ENCODE data around the gene TXNRD1.
"Not testable (repeated sequence)": the region's sequence is repeated elsewhere in the genome, so short reads cannot be mapped to it uniquely, and the experiment has no call there.

The TXNRD1 gene

DNA sequence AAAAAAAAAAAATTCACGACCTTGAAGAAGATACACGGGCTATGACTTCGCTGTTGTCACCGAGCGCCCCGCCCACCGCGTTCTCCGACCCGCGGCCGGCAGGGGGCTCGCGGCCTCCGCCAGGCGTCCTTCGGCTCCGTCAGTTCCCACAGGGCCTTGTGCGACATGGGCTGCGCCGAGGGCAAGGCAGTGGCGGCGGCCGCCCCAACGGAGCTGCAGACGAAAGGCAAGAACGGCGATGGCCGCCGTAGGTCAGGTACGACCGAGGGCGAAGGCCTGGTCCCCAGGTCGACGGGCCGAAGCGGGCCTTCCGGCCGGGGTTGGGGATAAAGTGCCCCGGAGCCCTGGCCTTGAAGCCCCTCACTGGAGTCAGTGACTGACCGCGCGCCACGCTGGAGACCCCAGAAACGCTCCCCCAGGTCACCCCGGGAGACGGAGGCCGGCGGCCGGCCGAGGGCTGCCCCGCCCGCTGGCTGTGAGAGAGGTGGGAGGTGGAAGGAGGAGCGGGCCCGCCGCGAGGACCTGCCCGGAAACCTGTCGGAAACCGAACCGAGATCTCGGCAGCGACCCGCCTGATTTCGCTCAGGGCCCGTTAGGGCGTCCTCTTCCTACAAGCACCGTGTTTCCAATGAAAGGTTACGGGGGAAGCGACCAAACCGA lies at the start of gene TXNRD1:
TSS of gene TXNRD1 (plus strand) at position 142 of the 660 bp plus-strand sequence. CDS start at position 166, 24 bp downstream.
- peak; percentile 79 to 82 for DNase-seq

DNA sequence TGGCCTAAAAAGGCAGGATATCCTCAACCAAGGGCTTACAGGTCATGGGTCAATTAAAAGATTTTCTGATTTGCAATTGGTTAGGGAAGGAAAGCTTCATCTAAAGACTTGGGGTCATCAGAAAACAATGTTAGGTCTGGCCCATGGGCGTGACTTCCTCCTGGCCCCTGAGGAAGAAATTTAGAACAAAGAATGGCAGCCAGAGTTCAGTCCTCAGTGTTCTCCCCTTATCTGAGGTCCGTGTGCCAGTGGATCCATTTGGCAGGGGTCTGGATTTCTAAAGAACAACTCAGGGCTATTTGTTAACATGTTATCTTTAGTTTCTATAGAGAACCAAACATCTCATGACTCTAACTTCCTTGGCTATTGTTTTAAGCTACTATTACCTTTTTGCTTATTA lies 49.8 kb upstream of the TXNRD1 start:
- DNase-seq: no peak

DNA sequence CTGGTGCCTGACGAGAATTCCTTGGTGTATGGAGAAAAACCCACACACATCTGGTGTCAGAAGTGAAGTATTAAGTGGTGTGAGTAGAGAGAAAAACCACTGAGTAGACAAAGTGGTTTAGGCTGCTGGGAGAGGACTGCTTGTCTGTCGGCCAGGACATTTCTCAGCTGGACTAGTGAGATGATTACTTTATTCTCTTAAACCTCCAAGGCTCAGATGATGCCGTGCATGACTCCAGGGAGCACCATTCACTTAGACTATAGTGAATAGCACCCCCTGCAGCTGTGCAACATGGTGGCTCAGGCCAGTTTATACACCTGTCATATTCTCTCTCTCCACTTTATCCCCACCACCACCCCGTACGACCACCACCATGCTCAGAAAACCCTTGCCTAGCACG lies 49.1 kb upstream of the TXNRD1 start:
- DNase-seq: no peak

DNA sequence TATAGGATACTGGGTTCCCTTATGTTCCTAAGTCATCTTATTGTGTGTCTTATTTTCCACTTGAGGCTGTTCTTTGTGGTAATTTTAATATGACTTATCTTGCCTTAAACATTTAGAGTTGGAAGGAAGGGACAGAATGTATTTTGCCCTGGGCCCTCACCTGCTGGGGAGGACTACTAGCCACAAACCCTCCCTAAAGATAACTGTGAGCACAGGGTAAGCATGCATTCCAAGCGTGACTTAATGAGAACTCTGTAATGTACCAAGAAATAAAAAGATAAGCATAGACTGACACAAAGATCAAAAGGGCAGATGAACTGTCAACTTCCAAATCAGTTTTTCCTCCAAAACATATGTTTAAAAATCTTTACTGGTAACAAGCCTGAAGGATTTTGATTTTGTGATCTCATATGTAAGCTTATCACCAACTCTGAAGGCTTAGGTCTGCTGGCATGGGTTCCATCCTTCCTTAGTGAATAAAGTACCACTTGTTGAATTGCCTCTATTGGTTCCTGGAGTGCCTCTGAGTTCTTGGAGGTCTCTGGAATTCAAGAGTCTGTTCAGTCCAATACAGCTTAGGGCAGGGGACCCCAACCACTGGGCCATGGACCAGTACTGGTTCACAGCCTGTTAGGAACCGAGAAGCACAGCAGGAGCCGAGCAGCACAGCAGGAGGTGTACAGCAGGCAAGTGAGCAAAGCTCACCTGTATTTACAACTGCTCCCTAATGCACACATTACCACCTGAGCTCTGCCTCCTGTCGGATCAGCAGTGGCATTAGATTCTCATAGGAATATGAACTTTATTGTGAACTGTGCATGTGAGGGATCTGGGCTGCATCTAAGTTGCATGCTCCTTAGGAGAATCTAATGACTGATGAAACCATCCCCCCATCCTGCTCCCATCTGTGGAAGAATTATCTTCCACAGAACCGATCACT lies 47.8 kb upstream of the TXNRD1 start:
- no peak for DNase-seq

DNA sequence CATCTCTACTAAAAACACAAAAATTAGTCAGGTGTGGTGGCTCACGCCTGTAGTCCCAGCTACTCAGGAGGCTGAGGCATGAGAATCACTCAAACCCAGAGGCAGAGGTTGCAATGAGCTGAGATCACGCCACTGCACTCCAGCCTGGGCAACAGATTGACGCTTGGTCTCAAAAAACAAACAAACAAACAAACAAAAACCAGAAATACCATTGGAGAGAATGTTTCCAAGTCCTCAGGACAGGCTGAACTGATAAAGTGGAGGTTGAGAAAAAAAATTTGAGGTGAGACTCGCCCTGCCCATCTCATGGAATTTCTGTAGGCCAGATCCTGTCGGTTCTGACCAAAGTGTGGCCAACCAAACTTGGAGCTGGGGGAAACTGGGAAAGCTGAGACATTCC lies 47.0 kb upstream of the TXNRD1 start:
- DNase-seq: no peak

DNA sequence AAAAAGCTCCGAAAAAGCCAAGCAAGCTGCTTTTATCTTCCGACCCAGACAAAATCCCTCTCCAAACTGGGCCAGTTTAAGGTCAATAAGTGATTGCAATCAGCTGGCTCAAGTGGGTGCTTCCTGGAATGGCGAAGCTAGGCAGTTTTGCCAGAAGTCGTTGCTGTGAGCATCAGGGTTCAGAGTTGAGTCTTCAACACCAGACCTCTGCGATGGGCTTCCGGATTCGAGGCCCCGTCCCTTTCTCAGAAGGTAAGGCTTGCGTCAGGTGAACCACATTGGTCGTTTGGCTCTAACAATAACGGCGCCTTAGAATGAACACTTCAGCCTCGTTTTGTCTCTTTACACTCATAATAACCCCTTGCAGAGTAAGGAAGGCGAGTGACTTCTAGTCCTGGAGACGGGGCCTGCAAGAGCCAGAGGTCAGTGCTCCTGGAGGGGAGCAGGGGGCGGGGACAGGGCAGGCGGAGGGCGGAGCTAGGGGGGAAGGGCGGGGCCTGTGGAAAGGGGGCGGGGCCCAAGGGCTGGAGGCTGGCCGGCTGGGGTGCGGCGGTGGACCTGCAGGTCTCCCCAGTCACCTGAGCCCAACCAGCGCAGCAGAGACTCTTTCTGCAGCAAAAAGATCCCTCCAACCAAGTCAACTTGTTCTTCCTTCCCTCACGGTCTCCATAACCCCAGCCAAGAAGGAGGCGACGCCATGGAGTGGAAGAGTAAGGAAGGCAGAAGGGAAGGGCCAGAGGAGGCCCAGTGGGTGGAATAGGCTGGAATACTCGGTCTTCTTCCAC lies 43.6 kb upstream of the TXNRD1 start:
- DNase-seq: no peak

DNA sequence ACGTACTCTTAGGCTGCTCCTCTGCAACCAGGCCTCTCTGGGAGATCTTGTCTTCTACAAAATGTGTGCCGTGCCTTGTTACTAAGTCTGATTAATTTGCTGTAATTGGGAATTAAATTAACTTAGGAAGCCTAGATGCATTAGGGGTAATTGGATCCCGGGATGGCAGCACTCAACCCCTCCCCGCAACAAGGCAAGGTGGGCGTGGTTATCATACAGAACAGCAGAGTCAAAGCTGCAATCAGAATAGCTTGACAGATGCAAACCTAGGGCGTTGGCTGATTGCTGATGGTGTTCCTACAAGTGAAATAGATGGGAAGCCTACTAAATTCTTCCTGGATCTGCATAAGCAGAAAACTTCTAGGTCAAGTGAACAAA lies 43.0 kb upstream of the TXNRD1 start:
- no peak for DNase-seq

DNA sequence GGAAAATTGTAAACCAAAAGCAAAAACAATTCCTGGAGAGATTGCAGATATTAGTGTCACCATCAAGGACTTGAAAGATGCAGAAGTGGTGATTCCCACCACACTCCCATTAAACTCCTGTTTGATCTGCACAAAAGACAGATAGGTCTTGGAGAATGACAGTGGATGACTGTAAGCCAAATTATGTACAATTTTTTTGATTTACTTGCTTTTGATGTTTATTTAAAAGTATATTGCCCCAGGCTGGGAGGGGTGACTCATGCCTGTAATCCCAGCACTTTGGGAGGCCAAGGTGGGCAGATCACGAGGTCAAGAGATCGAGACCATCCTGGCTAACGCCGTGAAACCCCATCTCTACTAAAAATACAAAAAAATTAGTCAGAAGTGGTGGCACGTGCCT lies 41.8 kb upstream of the TXNRD1 start:
- DNase-seq: not testable (repeated sequence)

DNA sequence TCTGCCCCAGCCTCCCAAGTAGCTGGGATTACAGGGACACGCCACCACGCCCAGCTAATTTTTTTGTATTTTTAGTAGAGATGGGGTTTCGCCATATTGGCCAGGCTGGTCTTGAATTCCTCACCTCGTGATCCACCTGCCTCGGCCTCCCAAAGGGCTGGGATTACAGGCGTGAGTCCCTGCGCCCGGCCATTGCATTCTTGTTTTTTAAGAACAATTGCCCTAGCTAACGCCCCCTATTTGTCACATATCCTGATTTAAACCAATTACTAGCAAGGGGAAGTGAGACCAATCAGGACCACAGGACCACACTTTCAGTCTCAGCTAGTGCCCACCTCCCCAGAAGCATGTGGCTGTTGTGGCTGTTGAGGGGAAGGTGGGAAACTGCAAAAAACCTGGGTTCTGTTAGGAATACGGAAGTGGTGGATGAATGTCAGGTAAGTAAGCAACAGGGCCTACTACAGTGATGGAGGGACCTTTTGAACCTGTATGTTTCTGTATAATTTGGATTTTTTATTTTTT lies 39.8 kb upstream of the TXNRD1 start:
- DNase-seq: no peak

DNA sequence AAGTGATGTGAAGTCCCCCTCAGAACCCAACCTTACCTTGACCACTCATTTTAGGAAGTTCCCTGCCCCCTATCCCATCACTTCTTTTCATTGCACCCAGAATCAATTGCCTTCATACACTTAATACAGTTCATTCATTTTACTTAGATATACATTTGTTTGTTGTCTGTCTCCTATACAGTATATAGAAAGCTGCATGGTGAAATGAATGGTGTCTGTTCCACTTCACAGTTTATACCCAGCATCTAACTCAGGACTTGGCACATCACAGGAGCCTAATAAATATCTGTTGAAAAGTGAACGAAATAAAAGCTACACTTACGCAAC lies 38.3 kb upstream of the TXNRD1 start:
- DNase-seq: no peak

DNA sequence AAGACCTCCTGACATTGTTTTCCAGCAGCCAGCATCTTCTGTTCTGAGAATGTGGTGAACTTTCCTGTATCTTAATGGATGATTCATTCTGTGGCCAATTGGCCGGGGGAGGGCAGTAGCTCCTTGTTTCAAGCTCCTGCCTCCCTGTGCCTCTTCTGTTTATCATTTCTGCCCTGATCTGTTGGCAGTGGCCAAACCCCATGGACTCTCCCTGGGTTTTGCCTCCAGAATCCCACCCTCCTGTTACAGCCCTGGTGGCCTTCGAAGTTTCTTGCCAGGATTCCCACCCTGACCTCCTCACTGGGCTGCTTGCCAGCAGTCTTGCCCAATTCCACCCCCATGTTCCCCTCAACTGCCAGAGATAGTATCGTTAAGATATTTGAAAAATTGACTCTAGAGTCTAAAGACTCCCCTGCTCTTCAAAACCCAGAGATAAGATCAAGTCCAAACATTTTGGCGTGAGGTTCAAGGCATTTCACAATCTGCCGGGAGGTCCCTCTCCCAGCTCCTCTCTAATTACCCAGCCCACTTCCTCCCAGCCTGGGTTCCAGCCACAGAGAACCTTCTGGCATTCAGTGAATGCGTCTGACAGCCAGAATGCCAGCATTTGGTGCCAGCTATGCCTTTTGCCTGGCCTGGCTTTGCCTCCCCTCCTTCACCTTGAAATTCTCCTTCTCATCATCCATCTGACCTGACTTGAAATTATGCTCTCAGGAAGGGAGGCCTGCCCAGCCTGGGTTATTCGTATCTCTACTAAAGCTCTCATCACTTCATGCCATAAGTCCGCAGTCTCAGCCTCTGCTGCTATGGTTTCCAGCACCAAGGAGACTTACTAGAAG lies 37.7 kb upstream of the TXNRD1 start:
- no peak for DNase-seq

DNA sequence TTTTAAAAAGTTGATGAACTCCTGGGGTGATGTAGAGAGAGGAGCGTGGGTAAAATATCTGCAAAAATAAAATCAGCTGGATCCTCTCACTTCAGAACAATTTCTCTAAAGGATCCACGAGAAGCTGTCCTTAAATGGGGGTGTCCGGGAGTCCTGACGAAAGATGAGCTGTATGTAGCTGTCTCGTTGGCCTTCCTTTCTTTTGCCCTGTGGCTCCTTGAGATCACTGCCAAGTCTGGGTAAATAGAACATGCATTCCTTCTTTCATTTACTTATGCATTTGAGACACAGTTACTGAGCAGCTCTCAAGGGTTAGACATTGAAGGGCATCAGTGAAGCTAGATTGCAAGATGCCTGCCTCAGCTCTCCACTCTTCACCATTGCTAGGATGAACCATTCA lies 35.2 kb upstream of the TXNRD1 start:
- no peak for DNase-seq

DNA sequence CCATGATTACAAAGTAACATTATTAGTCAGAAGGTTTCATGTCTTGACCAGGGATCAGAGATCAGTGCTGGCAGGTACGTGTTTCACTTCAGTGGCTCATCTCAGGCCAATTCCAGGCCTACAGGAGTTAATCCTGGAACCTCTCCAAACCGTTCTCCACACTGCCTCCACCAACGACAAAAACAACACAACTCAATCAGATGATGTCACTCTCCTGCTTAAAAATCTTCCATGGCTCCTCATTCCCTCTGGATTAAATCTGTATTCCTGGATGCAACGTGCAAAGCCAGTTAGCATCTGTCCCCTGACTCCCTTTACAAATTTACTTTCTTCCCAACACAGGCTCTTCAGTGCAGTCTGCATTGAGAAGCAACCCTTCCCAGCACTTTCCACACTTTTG lies 34.3 kb upstream of the TXNRD1 start:
- no peak for DNase-seq

DNA sequence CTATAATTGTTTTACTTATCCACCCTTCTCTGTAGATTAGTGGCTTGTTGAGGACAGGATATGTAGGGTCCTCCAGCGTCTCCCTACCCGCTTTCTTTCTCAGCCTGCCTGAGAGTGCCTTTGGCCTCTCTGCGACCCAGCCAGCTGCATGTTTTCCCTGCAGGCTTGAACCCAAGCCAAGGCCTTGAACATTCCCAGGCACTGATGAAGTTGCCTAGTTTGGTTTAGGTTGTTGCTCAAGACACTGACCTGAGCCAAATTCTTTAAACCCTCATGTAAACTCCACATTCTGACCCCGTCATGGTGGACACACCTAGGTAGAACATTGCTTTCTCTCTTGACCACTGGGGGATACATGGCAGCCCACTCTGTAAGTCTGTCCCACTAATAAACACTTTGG lies 33.4 kb upstream of the TXNRD1 start:
- DNase-seq: no peak

DNA sequence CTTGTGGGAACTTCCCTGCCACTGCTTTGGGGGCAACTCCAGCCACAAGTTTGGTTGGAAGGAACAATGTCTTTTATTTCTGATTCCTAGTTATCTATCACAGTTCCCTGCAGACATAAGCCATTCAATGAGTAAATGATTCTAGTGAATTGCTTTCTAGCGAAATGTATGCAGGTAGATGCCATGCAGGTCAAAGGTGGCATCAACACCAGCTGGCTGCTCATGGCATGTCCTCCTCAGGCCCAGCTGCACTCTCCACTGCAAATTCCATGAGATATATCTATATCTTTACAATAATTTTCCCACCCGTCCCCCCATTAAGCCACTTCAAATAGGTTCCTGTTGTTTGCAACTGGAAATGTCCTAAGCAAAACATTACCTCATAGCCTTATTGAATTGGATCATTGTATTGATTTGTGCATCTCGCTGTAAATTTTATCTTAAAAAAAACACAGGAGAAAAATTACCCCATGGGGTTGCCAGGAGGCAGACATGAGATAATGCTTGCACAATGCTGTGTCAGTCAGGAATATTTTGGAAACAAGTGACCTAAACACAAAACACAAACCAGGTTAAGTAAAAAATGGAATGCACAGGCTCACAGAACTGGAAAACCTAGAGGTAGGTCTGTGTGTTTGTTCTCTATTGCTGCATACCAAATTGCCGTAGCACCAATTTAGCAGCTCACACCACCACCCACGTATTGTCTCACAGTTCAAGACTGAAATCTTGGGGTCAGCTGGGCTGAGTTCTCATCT lies 32.8 kb upstream of the TXNRD1 start:
- DNase-seq: no peak

DNA sequence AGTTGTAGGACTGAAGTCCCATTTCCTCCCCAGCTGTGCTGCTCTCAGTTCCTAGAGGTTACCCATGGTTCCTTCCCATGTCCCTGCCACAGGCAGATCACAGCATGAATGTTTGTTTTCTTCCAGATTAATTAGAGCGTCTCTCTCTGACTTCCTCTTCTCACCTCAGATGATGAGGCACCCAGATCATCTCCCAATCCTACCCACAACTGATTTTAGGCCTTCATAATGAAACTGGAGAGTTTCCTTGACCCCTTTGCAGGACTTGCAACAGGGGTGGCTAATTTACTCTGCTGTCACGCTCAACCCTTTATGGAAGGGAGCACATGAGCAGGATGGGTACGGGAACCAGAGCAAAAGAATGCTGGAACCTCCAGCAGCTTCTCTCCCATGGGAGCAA lies 32.1 kb upstream of the TXNRD1 start:
- no peak for DNase-seq

DNA sequence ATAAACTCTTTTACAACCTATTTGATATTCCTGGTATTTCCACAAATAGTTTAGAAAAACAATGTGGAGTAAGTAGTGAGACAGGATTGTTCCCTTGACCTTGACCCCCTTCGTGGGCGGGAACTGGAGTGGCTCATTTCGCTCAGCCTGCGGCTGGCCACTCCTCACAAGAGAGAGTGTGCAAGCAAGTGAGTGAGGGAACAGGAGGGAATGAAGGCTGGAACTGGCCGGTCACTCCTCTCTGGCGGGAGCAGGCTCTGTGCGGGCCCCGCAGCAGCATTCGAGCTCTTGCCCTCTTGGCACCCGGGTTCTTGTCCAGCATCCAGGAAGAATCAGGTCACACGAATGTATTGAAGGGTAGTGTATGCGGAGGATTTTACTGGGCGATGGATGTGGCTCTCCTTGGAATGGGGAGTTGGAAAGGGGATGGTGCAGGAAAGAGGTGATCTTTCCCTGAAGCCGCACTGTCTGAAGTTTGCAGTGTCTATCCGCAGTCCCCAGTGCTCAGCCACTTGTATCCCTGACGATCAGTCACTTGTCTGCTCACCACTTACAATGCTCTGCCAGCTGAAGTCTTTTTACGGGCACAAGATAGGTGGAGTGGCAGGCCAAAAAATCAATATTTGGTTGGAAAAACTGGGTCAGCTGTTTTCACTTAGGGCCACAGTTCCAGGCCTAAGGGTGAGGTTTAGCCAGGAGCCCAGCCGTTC lies 28.0 kb upstream of the TXNRD1 start:
- DNase-seq: no peak

DNA sequence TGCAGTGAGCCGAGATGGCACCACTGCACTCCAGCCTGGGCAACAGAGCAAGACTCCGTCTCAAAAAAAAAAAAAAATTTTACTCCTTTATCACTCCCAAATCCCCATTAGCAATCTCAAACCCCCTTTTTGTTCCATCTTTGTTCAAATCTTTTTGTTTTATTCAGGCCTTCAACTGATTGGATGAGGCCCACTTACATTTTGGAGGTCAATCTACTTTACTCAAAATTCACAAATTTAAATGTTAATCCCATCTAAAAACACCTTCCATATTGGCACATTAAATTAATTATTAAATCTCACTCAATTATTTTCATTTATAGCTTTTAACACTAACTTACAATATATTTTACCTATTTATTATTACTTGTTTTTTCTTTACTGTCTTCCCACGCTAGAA lies 27.0 kb upstream of the TXNRD1 start:
- DNase-seq: no peak

DNA sequence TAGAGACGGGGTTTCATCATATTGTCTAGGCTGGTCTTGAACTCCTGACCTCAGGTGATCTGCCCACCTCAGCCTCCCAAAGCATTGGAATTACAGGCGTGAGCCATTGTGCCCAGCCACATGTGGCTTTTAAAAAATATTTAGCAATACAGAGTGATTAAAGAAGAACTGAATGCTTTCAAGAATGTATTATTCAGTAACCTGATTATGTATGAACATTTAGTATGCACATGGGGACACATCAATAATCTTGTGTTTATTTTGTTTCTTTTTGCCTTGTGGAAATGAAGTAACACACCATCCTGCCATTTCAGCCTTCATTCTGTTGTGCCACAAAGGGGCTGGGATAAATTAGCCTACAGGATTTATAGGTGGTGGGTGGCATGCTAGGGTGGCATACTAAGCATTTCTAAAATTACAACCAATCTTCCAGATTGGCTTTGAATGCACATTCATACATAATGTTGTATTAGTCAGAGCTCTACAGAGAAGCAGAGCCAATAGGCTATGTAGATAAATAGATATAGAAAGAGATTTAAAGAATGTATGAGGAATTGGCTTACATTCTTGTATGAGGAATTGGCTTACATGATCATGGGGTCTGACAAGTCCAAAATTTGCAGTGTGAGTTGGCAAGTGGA lies 25.5 kb upstream of the TXNRD1 start:
- no peak for DNase-seq

DNA sequence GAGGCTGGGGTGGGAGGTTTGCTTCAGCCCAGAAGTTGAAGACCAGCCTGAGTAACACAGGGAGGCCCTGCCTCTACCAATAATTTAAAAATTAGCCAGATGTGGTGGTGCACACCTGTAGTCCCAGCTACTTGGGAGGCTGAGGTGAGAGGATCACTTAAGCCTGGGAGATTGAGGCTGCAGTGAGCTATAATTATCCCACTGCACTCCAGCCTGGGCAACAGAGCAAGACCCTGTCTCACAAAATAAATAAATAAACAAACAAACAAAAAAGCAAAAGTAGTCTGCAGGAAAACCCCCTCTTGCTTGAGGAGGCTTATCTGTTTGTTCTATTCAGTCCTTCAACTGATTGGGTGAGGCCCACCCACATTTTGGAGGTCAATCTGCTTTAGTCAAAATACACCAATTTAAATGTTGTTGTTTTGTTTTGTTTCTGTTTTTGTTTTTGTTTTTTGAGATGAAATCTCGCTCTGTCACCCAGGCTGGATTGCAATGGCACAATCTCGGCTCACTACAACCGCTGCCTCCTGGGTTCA lies 24.9 kb upstream of the TXNRD1 start:
- no peak for DNase-seq
